ENCODE results near the gene PABPC5. TPM values are rescaled to one million over a fixed set of nuclear protein-coding genes. Genes with fewer than 3 reads are reported as not detected.

Gene PABPC5
- total RNA-seq, 1 donor from 2014 or later = 2.4 TPM

DNA sequence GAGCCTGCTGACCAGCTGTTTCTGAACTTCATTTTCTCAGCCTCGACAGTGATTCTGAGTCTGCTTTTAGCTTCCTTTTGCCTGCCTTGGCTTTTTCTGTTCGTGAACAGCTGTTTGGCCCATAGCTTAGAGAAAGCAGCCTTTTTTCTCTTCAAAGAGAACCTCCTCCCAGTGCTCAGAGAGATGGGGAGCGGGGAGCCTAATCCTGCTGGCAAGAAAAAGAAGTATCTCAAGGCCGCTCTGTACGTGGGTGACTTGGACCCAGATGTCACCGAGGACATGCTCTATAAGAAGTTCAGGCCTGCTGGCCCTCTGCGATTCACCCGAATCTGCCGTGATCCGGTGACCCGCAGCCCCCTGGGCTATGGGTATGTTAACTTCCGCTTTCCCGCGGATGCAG is 756 bp downstream of the PABPC5 start:
- Mint-ChIP-seq H3K27me3 (ENCODE audit: low read depth, unreplicated experiment) (no peaks in the 10 kb centered on the region), H3K4me3 (ENCODE audit: unreplicated experiment) (peak overlapping the region; percentile 91), H3K4me1 (ENCODE audit: low read depth, unreplicated experiment) (peaks cover 4% of the 10 kb centered on the region), H3K9me3 (ENCODE audit: unreplicated experiment) (no peaks in the 10 kb centered on the region), H3K27ac (ENCODE audit: unreplicated experiment) (peak overlapping the region; percentile 87), H3K36me3 (ENCODE audit: low read depth, unreplicated experiment) (no peaks in the 10 kb centered on the region)
- Histone ChIP-seq H3K27ac (ENCODE audit: low read depth, low read length) (peak overlapping the region; percentile 42), H3K4me3 (ENCODE audit: insufficient read depth, low read depth, low read length) (peak overlapping the region; percentile 63), H3K27me3 (ENCODE audit: insufficient read depth, low read length) (no peaks in the 10 kb centered on the region), H3K4me1 (ENCODE audit: insufficient read depth, low read length) (peaks cover 7% of the 10 kb centered on the region), H3K79me2 (ENCODE audit: insufficient read depth, low read length) (no peaks in the 10 kb centered on the region), H3K36me3 (ENCODE audit: insufficient read depth, low read length) (no peaks in the 10 kb centered on the region), H3K4me2 (ENCODE audit: low read length) (peak overlapping the region; percentile 88), H2AFZ (ENCODE audit: low read depth, low read length) (peak overlapping the region; percentile 86), H3K9ac (ENCODE audit: low read length) (peak overlapping the region; percentile 81), H4K20me1 (ENCODE audit: insufficient read depth, low read length) (no peaks in the 10 kb centered on the region), H3K9me3 (ENCODE audit: insufficient read depth, low read depth, low read length) (no peaks in the 10 kb centered on the region)
- peak; percentile 1 for DNase-seq (ENCODE audit: low read depth)
- no peak for TF ChIP-seq EZH2 (IDR thresholded peaks at IDR 0.05; ENCODE audit: insufficient read depth, low read length)
- TF ChIP-seq, protein P1, sequence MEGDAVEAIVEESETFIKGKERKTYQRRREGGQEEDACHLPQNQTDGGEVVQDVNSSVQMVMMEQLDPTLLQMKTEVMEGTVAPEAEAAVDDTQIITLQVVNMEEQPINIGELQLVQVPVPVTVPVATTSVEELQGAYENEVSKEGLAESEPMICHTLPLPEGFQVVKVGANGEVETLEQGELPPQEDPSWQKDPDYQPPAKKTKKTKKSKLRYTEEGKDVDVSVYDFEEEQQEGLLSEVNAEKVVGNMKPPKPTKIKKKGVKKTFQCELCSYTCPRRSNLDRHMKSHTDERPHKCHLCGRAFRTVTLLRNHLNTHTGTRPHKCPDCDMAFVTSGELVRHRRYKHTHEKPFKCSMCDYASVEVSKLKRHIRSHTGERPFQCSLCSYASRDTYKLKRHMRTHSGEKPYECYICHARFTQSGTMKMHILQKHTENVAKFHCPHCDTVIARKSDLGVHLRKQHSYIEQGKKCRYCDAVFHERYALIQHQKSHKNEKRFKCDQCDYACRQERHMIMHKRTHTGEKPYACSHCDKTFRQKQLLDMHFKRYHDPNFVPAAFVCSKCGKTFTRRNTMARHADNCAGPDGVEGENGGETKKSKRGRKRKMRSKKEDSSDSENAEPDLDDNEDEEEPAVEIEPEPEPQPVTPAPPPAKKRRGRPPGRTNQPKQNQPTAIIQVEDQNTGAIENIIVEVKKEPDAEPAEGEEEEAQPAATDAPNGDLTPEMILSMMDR (IDR thresholded peaks at IDR 0.05; ENCODE audit: insufficient read depth, low read depth, low read length) = no peak
- FAIRE-seq = peak; percentile 45

All from astrocyte (in vitro differentiated cells and primary cell).